HepG2 (cell line): ENCODE data around the gene MEG3.

Experiments
- ARNTL ChIP-seq: sonication (generic); formaldehyde crosslinking; IDR thresholded peaks from 2 replicates; pipeline ENCODE4 v1.4.0; 2020; ENCODE audit warnings: mild to moderate bottlenecking, missing genetic modification reagents
- BHLHE40 ChIP-seq: IDR thresholded peaks from 2 replicates; pipeline ENCODE4 v1.6.1; 2011; ENCODE audit warnings: low read length, improper control_type of control experiment
- CAMTA2 ChIP-seq: sonication (generic); formaldehyde crosslinking; IDR thresholded peaks from 2 replicates; pipeline ENCODE4 v1.4.0; 2020; ENCODE audit warnings: mild to moderate bottlenecking, missing genetic modification reagents, borderline replicate concordance
- FOXM1 ChIP-seq: sonication (generic); formaldehyde crosslinking; IDR thresholded peaks from 2 replicates; pipeline ENCODE4 v1.5.0; 2020; ENCODE audit warnings: missing genetic modification reagents
- U2AF1 ChIP-seq: fragments of 200-400 bp; formaldehyde crosslinking; optimal IDR thresholded peaks from 2 replicates; pipeline ENCODE3; 2017; ENCODE audit warnings: mild to moderate bottlenecking, low read depth, low read length
- YY1 ChIP-seq: IDR thresholded peaks from 2 replicates; pipeline ENCODE4 v1.6.1; 2011; ENCODE audit warnings: low read length, low read depth, moderate library complexity, mild to moderate bottlenecking; ENCODE audit not compliant: insufficient read depth, insufficient replicate concordance
- ZEB1 ChIP-seq: IDR thresholded peaks from 2 replicates; pipeline ENCODE4 v1.6.1; 2012; ENCODE audit warnings: mild to moderate bottlenecking, low read depth, inconsistent platforms; ENCODE audit not compliant: insufficient replicate concordance
- ZNF501 ChIP-seq: sonication (generic); formaldehyde crosslinking; IDR thresholded peaks from 2 replicates; pipeline ENCODE4 v1.5.1; 2020; ENCODE audit warnings: mild to moderate bottlenecking, moderate library complexity, missing genetic modification reagents
- ZNF839 ChIP-seq: sonication (generic); formaldehyde crosslinking; IDR thresholded peaks from 2 replicates; pipeline ENCODE4 v1.4.0; 2020; ENCODE audit warnings: missing genetic modification reagents, mild to moderate bottlenecking, borderline replicate concordance
- TF ChIP-seq, protein P1 (sequence below): sonication (generic); formaldehyde crosslinking; IDR thresholded peaks from 2 replicates; pipeline ENCODE4 v1.4.0; 2020; ENCODE audit warnings: mild to moderate bottlenecking, missing genetic modification reagents
- TF ChIP-seq, protein P2 (sequence below): sonication (generic); formaldehyde crosslinking; IDR thresholded peaks from 2 replicates; pipeline ENCODE4 v1.5.0; 2020; ENCODE audit warnings: missing genetic modification reagents, mild to moderate bottlenecking, borderline replicate concordance

GRCh38 chr14:100841761-100842403 lies 16.0 kb downstream of the MEG3 start:
- TF ChIP-seq, protein P1, sequence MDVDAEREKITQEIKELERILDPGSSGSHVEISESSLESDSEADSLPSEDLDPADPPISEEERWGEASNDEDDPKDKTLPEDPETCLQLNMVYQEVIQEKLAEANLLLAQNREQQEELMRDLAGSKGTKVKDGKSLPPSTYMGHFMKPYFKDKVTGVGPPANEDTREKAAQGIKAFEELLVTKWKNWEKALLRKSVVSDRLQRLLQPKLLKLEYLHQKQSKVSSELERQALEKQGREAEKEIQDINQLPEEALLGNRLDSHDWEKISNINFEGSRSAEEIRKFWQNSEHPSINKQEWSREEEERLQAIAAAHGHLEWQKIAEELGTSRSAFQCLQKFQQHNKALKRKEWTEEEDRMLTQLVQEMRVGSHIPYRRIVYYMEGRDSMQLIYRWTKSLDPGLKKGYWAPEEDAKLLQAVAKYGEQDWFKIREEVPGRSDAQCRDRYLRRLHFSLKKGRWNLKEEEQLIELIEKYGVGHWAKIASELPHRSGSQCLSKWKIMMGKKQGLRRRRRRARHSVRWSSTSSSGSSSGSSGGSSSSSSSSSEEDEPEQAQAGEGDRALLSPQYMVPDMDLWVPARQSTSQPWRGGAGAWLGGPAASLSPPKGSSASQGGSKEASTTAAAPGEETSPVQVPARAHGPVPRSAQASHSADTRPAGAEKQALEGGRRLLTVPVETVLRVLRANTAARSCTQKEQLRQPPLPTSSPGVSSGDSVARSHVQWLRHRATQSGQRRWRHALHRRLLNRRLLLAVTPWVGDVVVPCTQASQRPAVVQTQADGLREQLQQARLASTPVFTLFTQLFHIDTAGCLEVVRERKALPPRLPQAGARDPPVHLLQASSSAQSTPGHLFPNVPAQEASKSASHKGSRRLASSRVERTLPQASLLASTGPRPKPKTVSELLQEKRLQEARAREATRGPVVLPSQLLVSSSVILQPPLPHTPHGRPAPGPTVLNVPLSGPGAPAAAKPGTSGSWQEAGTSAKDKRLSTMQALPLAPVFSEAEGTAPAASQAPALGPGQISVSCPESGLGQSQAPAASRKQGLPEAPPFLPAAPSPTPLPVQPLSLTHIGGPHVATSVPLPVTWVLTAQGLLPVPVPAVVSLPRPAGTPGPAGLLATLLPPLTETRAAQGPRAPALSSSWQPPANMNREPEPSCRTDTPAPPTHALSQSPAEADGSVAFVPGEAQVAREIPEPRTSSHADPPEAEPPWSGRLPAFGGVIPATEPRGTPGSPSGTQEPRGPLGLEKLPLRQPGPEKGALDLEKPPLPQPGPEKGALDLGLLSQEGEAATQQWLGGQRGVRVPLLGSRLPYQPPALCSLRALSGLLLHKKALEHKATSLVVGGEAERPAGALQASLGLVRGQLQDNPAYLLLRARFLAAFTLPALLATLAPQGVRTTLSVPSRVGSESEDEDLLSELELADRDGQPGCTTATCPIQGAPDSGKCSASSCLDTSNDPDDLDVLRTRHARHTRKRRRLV (CRISPR knock-in tag) = no peak
- TF ChIP-seq, protein P2, sequence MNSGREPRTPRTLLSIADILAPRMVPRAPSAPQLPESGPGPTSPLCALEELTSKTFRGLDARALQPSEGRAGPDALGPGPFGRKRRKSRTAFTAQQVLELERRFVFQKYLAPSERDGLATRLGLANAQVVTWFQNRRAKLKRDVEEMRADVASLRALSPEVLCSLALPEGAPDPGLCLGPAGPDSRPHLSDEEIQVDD (CRISPR knock-in tag) = no peak
- TF ChIP-seq ZEB1 (no peak), ZNF839 (CRISPR knock-in tag) (no peak), ZNF501 (no peak), YY1 (no peak), BHLHE40 (no peak), CAMTA2 (CRISPR knock-in tag) (no peak), U2AF1 (no peak), ARNTL (CRISPR knock-in tag) (no peak), FOXM1 (CRISPR knock-in tag) (no peak)
